B cell (primary cell): Measurements from ENCODE around the gene ZNF878.

ENCODE experiments used
- EZH2 ChIP-seq: IDR thresholded peaks from 2 replicates; pipeline ENCODE4 v1.6.1; 2012; ENCODE audit warnings: borderline replicate concordance, low read depth, mild to moderate bottlenecking, moderate library complexity, low read length; ENCODE audit not compliant: insufficient read depth, poor library complexity, severe bottlenecking
- TF ChIP-seq, protein P1 (sequence below): fragments of 200-600 bp; IDR thresholded peaks from one replicate; pipeline ENCODE4 v1.8.0; 2022; ENCODE audit warnings: antibody characterized with exemption, mild to moderate bottlenecking

DNA sequence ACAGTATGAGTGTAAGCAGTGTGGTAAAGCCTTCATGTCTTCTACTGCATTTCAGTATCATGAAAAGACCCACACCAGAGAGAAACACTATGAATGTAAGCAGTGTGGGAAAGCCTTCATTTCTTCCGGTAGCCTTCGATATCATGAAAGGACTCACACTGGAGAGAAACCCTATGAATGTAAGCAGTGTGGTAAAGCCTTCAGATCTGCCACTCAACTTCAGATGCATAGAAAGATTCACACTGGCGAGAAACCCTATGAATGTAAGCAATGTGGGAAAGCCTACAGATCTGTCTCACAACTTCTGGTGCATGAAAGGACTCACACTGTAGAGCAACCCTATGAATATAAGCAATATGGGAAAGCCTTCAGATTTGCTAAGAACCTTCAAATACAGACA, 24.6 kb upstream of the ZNF878 start:
- TF ChIP-seq, protein P1, sequence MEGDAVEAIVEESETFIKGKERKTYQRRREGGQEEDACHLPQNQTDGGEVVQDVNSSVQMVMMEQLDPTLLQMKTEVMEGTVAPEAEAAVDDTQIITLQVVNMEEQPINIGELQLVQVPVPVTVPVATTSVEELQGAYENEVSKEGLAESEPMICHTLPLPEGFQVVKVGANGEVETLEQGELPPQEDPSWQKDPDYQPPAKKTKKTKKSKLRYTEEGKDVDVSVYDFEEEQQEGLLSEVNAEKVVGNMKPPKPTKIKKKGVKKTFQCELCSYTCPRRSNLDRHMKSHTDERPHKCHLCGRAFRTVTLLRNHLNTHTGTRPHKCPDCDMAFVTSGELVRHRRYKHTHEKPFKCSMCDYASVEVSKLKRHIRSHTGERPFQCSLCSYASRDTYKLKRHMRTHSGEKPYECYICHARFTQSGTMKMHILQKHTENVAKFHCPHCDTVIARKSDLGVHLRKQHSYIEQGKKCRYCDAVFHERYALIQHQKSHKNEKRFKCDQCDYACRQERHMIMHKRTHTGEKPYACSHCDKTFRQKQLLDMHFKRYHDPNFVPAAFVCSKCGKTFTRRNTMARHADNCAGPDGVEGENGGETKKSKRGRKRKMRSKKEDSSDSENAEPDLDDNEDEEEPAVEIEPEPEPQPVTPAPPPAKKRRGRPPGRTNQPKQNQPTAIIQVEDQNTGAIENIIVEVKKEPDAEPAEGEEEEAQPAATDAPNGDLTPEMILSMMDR = no peak
- TF ChIP-seq EZH2 = no peak
